Mesodermal cell (in vitro differentiated cells): ENCODE data around the gene RAB31.

Source experiments
- H3K27ac ChIP-seq: 2 replicates; pipeline ENCODE4 v1.7.0; 2013; ENCODE audit warnings: mild to moderate bottlenecking, low read depth, low read length, moderate library complexity; ENCODE audit not compliant: severe bottlenecking
- H3K36me3 ChIP-seq: 2 replicates; pipeline ENCODE4 v1.7.1; 2013; ENCODE audit warnings: mild to moderate bottlenecking, low read length, moderate library complexity; ENCODE audit not compliant: control insufficient read depth, insufficient read depth
- H3K4me1 ChIP-seq: one replicate; pipeline ENCODE4 v1.7.1; 2013; ENCODE audit warnings: mild to moderate bottlenecking, low read length; ENCODE audit not compliant: insufficient read depth, control insufficient read depth, poor library complexity, severe bottlenecking
- H3K4me3 ChIP-seq: 2 replicates; pipeline ENCODE4 v1.7.0; 2013; ENCODE audit warnings: low read length, control low read depth, mild to moderate bottlenecking; ENCODE audit not compliant: insufficient read depth, poor library complexity, severe bottlenecking; ENCODE audit errors: extremely low read depth
- H3K9me3 ChIP-seq: 2 replicates; pipeline ENCODE4 v1.7.1; 2013; ENCODE audit warnings: mild to moderate bottlenecking, low read length, moderate library complexity; ENCODE audit not compliant: control insufficient read depth
- WGBS, 2 experiments: methylation state at CpG; one replicate each; pipeline ENCODE4 v1.1.5; 2013; ENCODE audit warnings: missing lambda C conversion rate in 2 of 2; ENCODE audit not compliant: insufficient coverage in 2 of 2; 5-methylcytosine and 5-hydroxymethylcytosine counted together

RAB31 gene

GRCh38 chr18:9839853-9840252, 131.8 kb downstream of the RAB31 start:
- Histone ChIP-seq H3K4me1 (peaks cover 21% of the 10 kb centered on the region), H3K27ac (no peak overlapping the region), H3K9me3 (no peaks in the 10 kb centered on the region), H3K4me3 (no peak overlapping the region), H3K36me3 (peaks cover 62% of the 10 kb centered on the region)
- 64 to 67% methylated on average over 6 to 7 of the region's 10 CpGs for WGBS, 2 experiments

- WGBS, 2 experiments = 88 to 100% methylated on average over 2 to 3 of the region's 4 CpGs
- Histone ChIP-seq H3K4me3 (no peak overlapping the region), H3K4me1 (peaks cover 23% of the 10 kb centered on the region), H3K27ac (no peak overlapping the region), H3K9me3 (no peaks in the 10 kb centered on the region), H3K36me3 (peaks cover 72% of the 10 kb centered on the region)
Observed at GRCh38 chr18:9841752-9842151, 133.7 kb downstream of the RAB31 start.

GRCh38 chr18:9842448-9842847, 134.3 kb downstream of the RAB31 start:
- peaks cover 74% of the 10 kb centered on the region for H3K36me3 ChIP-seq
- 89 to 98% methylated on average over 3 to 4 of the region's 6 CpGs for WGBS, 2 experiments
- peaks cover 23% of the 10 kb centered on the region for H3K4me1 ChIP-seq
- H3K9me3 ChIP-seq = no peaks in the 10 kb centered on the region
- no peak overlapping the region for H3K4me3 ChIP-seq
- H3K27ac ChIP-seq = no peak overlapping the region

GRCh38 chr18:9845256-9845655, 137.2 kb downstream of the RAB31 start:
- H3K4me1 ChIP-seq = peaks cover 10% of the 10 kb centered on the region
- H3K4me3 ChIP-seq = no peak overlapping the region
- H3K9me3 ChIP-seq = no peaks in the 10 kb centered on the region
- WGBS, 2 experiments = 100% methylated on average over 2 of the region's 3 CpGs
- H3K27ac ChIP-seq = no peak overlapping the region
- H3K36me3 ChIP-seq = peaks cover 80% of the 10 kb centered on the region

- 95 to 97% methylated on average over 10 of the region's 10 CpGs for WGBS, 2 experiments
- H3K9me3 ChIP-seq = no peaks in the 10 kb centered on the region
- H3K27ac ChIP-seq = no peak overlapping the region
- no peak overlapping the region for H3K4me3 ChIP-seq
- H3K4me1 ChIP-seq = peaks cover 10% of the 10 kb centered on the region
- H3K36me3 ChIP-seq = peaks cover 86% of the 10 kb centered on the region
Observed at GRCh38 chr18:9846162-9846925, 138.2 kb downstream of the RAB31 start.

GRCh38 chr18:9848170-9848879, 140.2 kb downstream of the RAB31 start:
- peaks cover 89% of the 10 kb centered on the region for H3K36me3 ChIP-seq
- 92% methylated on average over 3 to 4 of the region's 5 CpGs for WGBS, 2 experiments
- H3K27ac ChIP-seq = no peak overlapping the region
- no peak overlapping the region for H3K4me3 ChIP-seq
- H3K9me3 ChIP-seq = peaks cover 4% of the 10 kb centered on the region
- H3K4me1 ChIP-seq = peaks cover 10% of the 10 kb centered on the region

GRCh38 chr18:9849407-9850283, 141.5 kb downstream of the RAB31 start:
- WGBS, 2 experiments = 87 to 92% methylated on average over 15 of the region's 18 CpGs
- Histone ChIP-seq H3K9me3 (peaks cover 4% of the 10 kb centered on the region), H3K4me1 (peaks cover 6% of the 10 kb centered on the region), H3K36me3 (peaks cover 88% of the 10 kb centered on the region), H3K27ac (peak overlapping the region; percentile 47), H3K4me3 (no peak overlapping the region)

GRCh38 chr18:9850309-9850708, 142.2 kb downstream of the RAB31 start:
- Histone ChIP-seq H3K36me3 (peaks cover 91% of the 10 kb centered on the region), H3K9me3 (peaks cover 4% of the 10 kb centered on the region), H3K4me1 (peaks cover 4% of the 10 kb centered on the region), H3K4me3 (no peak overlapping the region), H3K27ac (no peak overlapping the region)
- 100% methylated on average over 1 of the region's 3 CpGs; no CpG with 5 or more reads in 1 of the 2 experiments for WGBS, 2 experiments

- Histone ChIP-seq H3K27ac (no peak overlapping the region), H3K36me3 (peaks cover 86% of the 10 kb centered on the region), H3K4me3 (no peak overlapping the region), H3K4me1 (peaks cover 4% of the 10 kb centered on the region), H3K9me3 (peaks cover 4% of the 10 kb centered on the region)
- 80 to 100% methylated on average over 1 of the region's 2 CpGs for WGBS, 2 experiments
Observed at GRCh38 chr18:9851511-9851910, 143.4 kb downstream of the RAB31 start.

GRCh38 chr18:9852266-9853081, 144.4 kb downstream of the RAB31 start:
- WGBS, 2 experiments = 90% methylated on average over 2 of the region's 5 CpGs; no CpG with 5 or more reads in 1 of the 2 experiments
- H3K9me3 ChIP-seq = peaks cover 4% of the 10 kb centered on the region
- H3K4me1 ChIP-seq = peaks cover 4% of the 10 kb centered on the region
- H3K4me3 ChIP-seq = no peak overlapping the region
- H3K36me3 ChIP-seq = peaks cover 85% of the 10 kb centered on the region
- H3K27ac ChIP-seq = no peak overlapping the region
